ENCODE measurements around the gene CD1E.

DNA sequence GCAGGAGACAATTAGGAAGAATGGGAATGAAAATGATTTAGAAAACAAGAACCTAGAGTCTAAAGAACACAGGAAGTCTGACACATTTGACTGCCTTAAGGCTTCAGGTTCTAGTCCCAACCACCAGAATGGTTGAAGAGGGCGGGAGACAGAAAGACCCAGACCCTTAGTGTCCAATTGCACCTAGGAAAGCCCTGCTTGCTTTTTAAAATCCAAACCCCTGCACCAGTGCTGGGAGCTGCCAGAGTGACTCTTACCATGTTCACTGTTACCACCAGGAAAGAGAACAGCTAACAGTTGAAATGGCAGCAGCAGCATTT, 22.6 kb upstream of the CD1E start:
- TF ChIP-seq FOXK2 (IDR thresholded peaks at IDR 0.05) (no peak), BHLHE40 (IDR thresholded peaks at IDR 0.05; ENCODE audit: borderline replicate concordance) (no peak), TARDBP (IDR thresholded peaks at IDR 0.05) (no peak), FOXA1 (IDR thresholded peaks at IDR 0.05) (no peak), LEF1 (IDR thresholded peaks at IDR 0.05; ENCODE audit: borderline replicate concordance) (no peak), SP1 (IDR thresholded peaks at IDR 0.05) (no peak)
